GM21528 (cell line): ENCODE measurements around the gene ARHGEF10L.

ENCODE experiments used
- ATAC-seq: cut with Tn5 transposase; IDR thresholded peaks from one replicate; pipeline ENCODE4 v1.9.1; 2021; ENCODE audit warnings: mild to moderate bottlenecking, moderate library complexity; ENCODE audit not compliant: unreplicated experiment, low FRiP score

ARHGEF10L gene

DNA sequence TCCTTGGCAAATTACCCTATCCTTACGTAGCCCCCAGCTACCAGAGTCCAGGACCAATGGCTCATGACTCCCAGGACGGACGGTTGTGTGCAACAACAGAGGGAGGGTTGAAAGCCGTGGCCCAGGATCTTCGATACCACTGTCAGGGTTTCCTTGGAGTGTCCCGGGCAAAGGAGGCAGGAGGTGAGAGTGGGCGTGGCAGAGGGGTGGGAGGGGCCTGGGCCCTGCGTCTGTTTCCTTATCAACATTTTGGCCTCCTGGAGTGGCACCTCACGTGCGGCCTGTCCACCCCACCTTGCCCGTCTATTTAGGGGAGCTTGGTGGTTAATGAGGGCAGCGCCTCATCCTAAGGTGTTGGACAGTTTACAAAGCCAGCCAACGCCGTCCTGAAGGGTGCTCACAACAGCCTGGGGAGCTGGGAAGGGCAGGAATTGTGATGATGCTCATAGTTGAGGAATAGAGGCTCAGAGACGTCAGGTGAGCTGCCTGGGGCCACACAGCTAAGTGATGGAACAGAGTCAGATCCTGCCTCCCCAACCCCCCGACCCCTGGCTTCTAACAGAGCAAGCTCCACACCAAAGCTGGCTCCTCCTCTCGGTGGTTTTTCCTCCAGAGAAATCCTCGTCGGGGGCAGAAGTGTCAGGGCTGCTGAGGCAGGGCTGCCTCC, 17.4 kb upstream of the ARHGEF10L start:
- ATAC-seq, result no peak

DNA sequence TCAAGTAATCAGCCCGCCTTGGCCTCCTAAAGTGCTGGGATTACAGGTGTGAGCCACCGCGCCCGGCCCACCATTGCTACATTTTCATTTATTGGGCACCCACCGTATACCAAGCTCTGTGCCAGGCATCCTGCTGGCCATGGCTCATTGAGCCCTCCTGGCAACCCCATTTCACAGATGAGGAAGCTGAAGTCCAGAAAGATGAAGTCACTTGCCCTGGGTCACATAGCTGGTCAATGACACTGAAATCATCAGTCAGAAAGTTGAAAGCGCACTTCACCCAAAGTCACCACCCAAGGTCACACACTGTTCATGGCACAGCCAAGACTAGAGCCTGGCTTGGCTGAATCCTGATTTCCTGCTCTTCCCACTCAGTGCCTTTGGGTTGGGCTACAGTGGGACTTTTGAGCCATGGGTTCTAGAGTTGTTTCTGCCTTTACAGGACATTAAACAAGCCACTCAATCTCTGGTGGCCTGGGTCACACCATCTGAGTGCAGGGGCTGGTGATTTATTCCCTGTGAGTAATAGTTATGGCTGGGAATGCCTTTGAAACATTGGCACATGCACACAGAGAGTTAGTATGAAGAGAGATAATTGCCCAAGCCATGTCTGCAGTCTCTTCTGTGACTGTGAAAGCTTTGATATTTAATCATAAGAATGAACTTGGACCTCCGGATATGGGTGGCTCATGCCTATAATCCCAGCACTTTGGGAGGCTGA, 16.0 kb upstream of the ARHGEF10L start:
- no peak for ATAC-seq

DNA sequence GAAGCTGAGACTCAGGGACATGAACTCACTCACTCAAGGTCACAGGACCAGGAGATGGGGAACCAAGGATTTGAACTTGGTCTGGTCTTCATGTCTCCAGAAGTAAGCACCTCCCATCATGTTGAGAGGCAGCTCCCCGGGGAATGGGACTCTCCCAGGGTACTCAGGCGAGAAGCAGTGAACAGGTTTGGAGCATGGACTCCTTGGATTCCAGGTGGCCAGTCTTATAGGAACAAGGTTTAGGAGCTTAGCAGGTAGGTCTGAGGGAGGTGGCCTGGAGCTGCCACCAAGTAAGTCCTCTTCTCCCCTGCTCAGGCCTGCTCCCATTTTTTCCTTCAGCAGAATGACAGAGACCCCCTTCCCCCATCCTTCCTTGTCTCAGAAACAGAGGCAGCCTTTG, 14.9 kb upstream of the ARHGEF10L start:
- no peak for ATAC-seq

DNA sequence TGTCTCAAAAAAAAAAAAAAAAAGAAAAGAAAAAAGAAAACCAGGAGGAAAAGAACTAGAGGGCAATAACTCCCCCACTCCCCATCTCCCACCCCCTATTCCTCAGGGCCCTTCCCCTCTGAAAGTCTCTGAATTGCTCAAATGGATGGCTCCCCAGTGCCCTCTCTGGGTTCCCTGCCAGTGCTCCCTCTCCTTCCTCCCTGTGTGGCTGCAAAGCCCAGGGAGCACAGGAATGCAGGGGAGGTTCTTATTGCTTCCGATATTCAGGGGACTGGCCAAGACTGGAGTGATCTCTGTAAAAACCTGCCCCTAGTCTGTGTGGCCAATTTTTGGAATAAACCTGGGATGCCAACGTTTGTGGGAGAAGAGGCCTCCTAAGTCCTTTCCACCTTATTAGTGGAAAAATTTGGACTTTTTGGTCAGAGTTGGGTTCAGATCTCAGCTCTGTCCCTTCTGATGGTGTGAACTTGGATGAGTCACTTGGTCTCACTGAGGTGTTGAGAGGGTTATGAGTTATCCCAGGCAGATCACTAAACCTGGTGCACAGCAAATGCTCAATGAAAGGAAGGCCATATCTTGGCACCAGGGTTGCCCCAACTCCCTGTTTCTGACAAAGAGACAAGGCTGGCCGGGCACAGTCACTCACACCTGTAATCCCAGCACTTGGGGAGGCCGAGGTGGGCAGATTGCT, 13.4 kb upstream of the ARHGEF10L start:
- ATAC-seq, result no peak

DNA sequence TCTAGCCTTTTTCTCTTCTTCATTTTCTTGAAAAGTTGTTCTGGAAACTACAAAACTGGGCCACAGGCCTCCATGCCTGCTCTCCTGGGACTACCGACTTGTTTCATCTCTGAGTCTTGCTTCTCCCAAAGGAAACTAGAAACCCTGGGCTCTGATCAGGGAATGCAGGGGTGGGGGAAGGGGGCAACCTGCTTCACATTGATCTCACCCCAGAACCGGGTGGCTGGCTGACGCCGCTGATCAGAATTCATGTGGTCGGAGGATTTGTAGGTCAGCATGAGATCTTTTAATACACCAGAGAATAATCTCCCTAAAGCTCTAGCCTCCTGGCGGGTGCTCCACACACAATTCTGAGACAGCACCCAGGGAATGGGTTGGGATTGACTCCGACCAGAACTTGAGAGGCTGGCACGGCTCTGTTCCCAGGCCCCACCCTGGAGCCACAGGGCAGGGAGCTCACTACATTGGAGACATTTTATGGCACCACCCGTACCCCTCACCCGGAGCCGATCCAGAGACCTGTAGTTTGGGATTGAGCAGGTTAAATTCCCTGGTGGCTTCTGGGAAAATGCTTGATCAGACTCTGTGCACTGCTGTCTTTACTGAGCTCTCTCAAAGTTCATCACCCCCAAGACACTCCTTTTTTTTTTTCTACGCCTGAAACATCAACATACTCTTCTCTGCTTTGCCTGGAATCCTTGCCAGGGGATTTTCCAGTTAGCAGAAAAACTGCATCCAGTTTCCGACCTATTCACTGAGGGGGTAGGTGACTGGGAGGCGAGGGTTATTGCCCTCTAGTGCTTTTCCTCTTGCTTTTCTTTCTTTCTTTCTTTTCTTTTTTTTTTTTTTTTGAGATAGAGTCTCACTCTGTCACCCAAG, 12.2 kb upstream of the ARHGEF10L start:
- ATAC-seq, result no peak

DNA sequence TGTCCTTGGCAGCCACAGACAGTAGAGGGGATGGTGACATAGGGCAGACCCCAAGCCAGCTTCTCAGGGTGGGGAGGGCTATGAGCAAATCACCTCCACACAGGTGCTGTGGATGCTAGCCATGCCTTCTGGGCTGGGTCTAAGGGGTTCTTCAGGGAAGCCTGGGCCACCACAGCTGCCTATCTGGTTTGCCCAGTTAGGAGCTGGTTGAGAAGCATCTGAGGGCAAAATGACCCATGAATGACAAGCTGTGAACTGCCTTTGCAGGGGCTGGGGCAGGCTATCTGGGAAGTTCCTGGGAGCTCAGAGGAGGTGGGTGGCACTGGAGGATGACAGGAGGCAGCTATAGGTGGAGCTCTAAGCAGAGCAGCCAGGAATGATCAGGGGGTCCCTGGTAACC, 10.1 kb upstream of the ARHGEF10L start:
- ATAC-seq, result no peak

DNA sequence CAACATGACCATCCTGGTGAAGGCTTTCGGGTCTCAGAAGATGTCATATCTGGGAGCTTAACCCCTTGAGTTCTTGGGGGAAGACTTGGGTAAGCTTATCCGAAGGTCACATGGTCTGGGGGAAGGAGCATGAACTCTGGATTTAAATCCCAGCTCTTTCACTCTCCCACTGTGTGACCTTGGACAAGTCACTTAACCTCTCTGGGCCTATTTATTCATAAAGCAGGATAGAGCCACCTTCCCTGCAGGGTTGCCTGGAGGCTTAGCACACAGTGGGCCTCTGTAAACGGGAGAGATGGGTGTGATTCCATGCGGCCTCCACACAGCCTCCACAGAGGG, 8.2 kb upstream of the ARHGEF10L start:
- ATAC-seq, result no peak

DNA sequence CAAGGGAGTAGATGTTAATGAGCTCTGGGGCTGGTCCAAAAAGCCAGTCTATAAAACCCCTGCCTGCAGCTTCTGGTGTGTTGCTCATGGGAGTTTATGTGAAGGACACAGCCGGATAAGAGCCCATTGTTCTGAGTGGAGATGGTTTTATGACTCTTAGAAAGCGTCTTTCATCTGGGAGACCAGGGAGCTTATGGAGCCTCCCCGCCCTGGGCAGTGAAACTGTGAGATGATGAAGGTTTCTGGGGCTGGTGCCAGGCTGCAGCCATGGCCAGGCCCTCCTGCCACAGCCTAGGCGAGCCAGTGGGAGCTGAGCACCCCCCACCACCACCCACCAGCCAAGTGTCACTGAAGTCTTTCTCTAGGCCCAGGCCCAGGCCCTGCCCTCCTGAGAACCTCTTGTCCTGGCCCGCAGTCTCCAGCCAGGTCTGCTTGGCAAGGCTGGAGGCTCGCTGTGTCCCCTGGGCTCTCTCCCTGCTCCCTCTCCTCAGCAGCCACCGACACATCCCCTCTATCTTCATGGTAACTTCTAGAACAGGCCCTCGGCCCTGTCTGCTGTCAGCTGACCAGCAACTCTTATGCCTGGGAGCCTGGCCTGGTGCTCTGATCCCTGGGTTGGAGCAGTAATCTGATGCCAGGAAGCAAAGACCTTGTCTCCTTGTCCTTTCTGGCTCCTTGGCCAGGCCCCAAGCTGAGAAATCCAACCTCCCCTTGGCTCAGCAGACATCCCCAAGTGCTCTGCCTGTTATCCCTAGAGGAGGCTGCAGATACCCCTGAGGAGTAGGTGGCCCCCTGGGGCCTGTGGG, 7.6 kb upstream of the ARHGEF10L start:
- ATAC-seq, result no peak

DNA sequence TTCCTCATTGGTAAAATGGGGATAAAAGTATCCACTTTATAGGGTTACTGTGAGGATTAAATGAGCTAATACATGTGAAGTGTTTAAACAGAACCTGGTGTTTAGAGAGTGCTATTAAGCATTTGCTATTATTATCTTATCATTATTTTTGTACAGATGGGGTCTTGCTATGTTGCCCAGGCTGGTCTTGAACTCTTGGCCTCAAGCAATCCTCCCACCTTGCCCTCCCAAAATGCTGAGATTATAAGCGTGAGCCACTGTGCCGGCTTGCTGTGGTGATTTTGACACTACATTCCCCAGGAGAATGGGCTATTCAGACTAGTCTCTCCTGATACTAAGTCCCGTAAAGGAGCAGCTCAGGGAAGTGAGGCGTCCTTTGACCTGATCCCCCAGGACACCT, 6.3 kb upstream of the ARHGEF10L start:
- no peak for ATAC-seq

DNA sequence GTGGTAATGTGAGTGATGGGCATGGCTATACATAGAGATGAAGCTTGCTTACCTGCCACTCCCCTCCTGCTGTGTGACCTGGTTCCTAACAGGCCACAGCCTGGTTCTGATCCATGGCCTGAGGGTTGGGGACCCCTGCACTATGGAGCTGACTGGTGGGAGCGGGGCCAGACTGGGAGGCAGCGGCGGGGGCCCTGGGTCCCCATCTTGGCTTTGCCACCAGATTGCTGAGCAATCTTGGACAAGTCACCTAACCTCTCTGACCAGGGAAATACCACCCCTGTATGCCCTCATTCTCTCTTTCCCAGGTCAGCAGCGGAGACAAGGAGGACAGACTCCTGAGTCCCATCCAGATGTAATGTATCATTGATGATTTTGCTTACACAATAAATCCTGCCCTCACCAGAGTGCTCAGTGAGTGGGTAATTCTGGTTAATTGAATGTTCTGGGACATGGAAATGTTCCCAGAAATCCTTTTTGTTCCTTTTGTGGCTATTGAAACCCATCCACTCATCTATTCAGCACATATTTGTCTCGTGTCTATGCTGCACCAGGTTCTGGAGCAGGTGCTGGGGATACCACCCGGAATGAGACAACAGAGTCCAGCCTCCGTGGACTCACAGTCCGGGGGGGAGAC, 4.1 kb upstream of the ARHGEF10L start:
- no peak for ATAC-seq

DNA sequence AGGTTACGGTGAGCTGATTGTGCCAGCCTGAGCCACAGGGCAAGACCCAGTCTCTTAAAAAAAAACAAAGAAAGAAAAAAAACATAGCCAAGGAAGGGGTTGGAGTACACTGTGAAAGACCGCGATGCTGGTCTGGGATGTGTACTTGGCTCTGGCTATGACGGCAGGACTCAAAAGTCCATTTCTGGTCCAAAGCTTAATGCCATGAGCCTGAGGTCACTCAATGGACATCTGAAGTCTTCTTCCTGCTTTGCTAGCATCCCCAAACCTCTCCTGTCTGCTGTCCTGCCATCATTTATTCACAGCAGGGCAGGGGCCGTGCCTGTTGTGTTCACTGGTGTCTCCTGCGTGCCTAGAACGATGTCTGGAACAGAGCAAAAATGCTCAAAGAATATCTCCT, 1.5 kb upstream of the ARHGEF10L start:
- no peak for ATAC-seq

DNA sequence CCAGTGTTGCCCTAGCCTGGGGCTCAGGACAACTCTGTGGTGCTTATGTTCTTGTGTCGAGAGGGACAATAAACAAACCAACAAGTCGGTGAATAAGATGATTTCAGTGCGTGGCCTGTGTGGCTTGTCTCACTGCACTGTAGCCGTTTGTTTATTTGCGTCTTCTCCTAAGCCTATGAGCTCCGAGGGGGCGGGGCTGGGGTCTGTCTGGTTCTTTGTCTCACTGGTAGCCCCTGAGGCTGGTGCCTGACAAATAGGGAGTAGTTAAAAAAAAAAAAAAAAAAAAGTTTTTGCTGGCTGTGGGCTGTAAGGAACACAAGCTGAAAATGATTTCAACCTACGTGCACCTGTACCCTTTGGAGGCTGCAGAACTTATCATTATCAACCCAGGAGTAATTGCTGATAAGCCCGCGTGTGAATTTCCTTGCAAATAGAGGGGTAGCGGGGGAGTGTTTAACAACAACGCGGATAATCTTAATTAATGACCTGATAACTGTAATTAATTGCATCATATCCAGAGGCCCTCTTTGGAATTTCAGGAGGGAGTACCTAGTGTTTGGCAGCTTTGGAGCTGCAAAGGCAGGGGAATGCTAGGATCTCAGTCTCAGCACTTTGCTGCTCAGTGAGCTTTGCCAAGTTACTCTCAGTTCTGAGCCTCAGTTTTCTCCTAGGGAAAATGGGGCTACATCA, 925 bp upstream of the ARHGEF10L start:
- ATAC-seq, result no peak

DNA sequence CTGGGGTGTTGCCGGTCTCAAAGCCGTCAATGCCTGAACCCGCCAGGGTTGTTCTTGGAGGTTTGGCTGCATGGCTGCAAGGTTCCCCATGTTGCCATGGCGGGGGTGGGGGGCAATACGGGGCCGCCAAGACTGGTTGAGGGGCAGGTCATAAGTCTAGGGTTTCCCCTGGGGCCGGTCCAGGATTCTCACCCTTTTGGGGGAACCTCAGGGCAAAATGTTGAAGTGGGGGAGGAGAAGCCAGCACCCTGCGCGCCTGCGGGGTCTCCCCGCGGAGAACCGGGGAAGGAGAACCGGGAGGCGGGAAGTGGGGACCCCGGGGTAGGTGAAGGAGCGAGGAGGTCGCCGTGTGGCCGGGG, 401 bp upstream of the ARHGEF10L start:
- no peak for ATAC-seq

DNA sequence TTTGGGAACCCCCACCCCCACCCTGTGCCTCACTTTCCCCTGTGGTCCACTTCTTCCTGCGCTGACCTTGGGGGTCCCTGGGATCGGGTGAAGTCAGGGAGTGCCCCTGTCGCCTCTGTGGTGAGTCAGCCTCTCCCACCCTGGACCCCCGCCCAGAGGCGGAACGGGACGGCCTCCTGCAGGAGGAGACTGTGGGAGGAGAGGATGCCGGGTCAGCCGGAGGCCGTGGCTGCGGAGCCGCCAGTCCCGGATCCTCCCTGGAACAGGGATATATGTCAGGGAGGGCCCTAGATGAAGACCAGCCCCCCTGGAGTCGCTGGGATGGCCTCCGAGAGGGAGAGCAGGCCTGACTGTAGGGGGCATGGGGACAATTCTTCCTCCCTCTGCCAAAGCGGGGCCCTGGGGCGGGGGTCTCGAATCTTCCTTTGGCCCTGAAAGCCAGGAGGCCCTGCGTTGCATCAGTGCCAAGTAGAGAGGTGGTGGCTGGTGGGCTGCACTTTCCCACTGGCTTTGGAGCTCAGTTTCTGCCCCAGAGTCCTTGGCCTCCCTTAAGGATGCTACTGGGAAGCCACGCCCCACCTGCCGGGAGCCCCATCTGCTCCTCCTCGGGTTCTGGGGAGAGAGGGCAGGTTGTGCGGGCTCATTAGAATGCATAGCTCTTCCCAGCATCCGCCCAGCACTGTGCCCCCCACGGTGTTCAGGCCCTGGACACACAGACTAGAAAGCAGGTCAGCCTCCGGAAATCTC, 930 bp downstream of the ARHGEF10L start:
- no peak for ATAC-seq

DNA sequence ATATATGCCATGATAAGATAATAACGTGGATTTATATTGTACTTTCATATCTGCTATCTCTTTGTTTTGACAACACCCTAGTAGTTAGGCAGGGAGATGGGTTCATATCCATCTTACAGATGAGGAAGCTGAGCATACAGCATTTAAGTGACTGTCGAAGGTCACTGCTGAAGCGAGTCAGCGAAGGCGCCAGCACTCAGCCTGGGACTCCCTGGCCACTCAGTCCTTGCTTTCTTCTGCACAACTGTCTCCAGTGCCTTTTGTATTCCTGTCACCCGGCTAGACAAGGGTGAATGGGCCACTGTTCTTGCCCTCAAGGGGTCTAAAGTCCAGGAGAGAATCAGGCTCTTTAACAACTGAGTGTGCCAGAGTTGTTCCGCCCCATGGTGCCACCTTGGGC, 3.1 kb downstream of the ARHGEF10L start:
- no peak for ATAC-seq

DNA sequence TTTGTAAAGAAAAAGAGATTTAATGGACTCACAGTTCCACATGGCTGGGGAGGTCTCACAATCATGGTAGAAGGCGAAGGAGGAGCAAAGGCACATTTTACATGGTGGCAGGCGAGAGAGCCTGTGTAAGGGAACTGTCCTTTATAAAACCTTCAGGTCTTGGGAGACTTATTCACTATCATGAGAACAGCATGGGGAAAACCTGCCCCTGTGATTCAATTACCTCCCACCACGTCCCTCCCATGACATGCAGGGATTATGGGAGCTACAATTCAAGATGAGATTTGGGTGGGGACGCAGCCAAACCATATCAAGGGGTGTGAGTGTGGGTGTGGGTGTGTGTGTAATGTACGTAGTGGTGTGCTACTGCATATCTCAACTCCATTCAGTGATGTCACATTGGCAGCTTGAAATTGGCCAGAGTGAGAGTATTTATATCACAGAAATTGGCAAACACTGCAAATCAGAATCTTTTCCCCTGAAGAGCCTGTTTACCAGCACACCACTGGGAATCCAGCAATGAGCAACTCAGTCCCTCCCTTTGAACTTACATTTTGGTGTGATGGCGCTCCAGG, 5.4 kb downstream of the ARHGEF10L start:
- no peak for ATAC-seq

DNA sequence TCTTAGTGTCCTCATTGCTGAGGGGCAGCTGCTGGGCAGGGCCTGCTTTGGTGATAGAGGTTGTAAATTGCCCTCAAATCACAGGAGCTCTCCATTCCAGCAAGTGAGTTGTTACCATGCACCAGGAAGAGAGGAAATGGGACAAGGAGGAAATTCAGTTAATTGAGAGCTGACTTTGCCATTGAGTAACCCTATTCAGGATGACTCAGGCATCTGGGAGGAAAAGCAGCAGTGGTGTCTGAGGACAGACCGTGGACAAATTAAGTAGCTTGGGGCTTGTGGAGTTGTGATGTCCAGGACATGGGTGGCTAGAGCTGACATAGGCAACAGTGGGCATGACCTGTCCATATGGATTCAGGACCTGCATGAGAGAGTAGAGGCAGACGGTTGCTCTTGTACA, 5.9 kb downstream of the ARHGEF10L start:
- ATAC-seq, result no peak
